ENCODE measurements around the gene TUG1. TPM values are rescaled to one million over a fixed set of nuclear protein-coding genes. Genes with fewer than 3 reads are reported as not detected.

Gene TUG1
- 52.6 TPM for total RNA-seq
- long read RNA-seq, full-length matches to known transcripts = 19 of 34 reads
- long read RNA-seq, partial matches to known transcripts = 4 of 34 reads
- long read RNA-seq, other reads (novel, unspliced or antisense) = 11 of 34 reads

DNA sequence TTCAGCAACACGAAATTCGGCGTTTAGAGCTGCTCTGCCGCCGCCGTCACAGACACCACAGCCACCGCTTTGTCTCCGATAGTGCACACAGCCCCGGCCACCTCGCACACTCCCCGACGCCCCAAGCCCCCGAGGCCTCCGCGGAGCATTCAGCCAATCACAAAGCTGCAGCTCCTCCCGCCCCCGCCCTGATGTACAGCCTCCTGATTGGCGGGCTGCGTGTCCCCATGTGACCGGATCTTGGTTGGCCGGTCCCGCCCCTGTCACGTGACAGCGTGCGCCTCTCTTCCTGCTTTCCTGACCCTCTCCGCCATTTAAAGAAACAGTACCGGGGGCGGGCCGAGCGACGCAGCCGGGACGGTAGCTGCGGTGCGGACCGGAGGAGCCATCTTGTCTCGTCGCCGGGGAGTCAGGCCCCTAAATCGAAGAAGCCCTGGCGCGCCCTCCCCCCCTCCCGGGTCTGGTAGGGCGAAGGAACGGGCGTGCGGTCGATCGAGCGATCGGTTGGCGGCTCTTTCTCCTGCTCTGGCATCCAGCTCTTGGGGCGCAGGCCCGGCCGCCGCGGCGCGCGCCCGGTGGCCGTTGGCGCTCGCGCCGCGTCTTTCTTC, at the start of gene TUG1:
TUG1 (plus strand) TSS at position 342 of the 608 bp plus-strand sequence.
- intact Hi-C loops (cut with DNase I) = loop anchor here (2.0 kb wide), 1 partner anchor 112 kb away; the partner anchor contains the start of gene SMTN
- DNase-seq (ENCODE audit: low spot score) = peak; percentile 99

GRCh38 chr22:30919973-30920372, 49.1 kb upstream of the TUG1 start:
- DNase-seq (ENCODE audit: low spot score) = peak; percentile 33
- intact Hi-C loops (cut with DNase I) = loop anchor here (1.0 to 5.0 kb wide), 2 partner anchors 157 to 288 kb away; no protein-coding TSS in a partner anchor

DNA sequence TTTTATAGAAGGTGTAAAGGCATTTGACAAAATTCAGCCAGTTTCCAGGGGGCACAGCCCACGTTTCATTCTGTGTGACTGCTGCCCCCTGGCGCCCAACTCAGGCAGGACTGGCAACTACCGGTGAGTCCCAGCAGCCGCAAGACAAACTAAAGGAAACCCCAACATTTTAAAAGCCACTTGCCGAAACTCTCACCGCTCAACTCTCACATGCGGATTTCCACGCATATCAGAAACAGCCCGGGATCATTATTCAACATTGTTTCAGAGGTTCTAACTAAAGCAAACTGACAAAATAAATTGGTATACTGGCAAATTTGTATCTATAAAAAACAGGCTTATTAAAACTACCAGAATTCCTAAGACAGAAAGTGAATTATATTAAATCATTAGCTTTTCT, 48.7 kb upstream of the TUG1 start:
- intact Hi-C loops (cut with DNase I) = loop anchor here (1.0 to 5.0 kb wide), 2 partner anchors 157 to 288 kb away; no protein-coding TSS in a partner anchor
- peak; percentile 84 for DNase-seq (ENCODE audit: low spot score)

DNA sequence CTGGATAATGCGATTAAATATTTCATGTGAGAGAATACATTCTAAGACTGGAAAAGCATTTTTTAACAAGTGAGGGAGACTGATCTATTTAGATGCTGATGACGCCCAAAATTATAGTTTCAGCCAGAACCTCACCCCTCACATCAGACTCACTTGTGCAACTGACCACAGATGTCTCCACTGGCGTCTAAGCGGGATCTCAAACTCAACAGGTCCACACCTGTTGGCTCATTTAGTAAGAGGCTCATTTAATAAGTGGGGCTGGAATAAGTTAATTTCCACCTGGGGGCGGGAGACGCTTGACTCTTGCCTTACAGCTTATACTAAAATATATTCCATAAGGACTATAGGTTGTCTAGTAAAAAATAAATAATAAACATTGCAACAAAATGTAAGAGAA, 48.0 kb upstream of the TUG1 start:
- intact Hi-C loops (cut with DNase I) = loop anchor here (5.0 kb wide), 1 partner anchor 289 kb away; no protein-coding TSS in a partner anchor
- DNase-seq (ENCODE audit: low spot score) = peak; percentile 14

DNA sequence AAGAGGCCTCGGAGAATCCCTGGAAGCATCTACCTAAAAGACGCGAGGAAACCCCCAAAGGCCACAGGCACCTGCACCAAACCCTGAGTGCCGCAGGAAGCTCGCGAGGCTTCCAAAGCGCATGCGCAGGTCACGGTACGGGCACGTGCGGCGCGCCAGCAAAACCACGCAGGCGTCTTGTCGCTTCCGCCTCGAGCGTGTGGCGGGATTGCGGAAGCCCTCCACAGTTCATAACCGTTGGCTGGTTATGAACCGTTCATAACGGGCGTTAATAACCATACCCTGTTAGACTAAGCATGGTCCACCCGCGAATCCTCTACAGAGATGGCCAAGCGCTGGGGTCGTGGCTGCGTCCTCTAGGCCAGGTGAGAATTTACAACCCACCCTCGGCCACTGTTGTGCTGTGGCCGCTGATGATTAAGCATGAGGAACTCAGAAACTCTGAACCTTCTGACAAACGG, 46.9 kb upstream of the TUG1 start:
- intact Hi-C loops (cut with DNase I) = loop anchor here (5.0 kb wide), 1 partner anchor 290 kb away; no protein-coding TSS in a partner anchor
- DNase-seq (ENCODE audit: low spot score) = peak; percentile 77

- DNase-seq (ENCODE audit: low spot score) = no peak
- intact Hi-C loops (cut with DNase I) = loop anchor here (5.0 kb wide), 1 partner anchor 291 kb away; no protein-coding TSS in a partner anchor
Observed at GRCh38 chr22:30923168-30923900, 45.7 kb upstream of the TUG1 start.

- peak; percentile 27 for DNase-seq (ENCODE audit: low spot score)
- intact Hi-C loops (cut with DNase I) = no loop called here
Observed at GRCh38 chr22:30925667-30926066, 43.4 kb upstream of the TUG1 start.

DNA sequence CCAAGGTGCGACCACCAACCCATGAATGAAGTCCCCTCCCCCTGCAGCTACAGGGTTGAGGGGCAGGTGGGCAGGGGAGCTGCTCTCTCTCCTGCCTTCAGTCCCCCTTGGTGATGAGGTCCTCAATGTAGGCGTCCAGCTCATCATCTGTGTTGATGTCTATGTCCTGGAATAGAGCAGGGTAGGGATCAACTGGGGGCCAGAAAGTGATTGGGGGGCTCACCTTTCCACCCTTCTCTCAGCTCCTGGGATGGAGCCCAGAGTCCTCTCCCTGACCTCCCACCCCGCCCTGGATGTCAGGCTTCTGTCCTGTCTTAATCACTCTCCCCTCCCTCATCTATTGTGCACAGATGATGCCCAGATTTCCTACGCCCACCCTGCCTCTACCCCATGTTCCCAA, 42.4 kb upstream of the TUG1 start:
- intact Hi-C loops (cut with DNase I) = no loop called here
- DNase-seq (ENCODE audit: low spot score) = peak; percentile 33

- intact Hi-C loops (cut with DNase I) = no loop called here
- DNase-seq (ENCODE audit: low spot score) = peak; percentile 53
Observed at GRCh38 chr22:30927806-30928205, 41.3 kb upstream of the TUG1 start.

GRCh38 chr22:30928401-30928800, 40.7 kb upstream of the TUG1 start:
- DNase-seq (ENCODE audit: low spot score) = peak; percentile 20
- intact Hi-C loops (cut with DNase I) = no loop called here

- DNase-seq (ENCODE audit: low spot score) = no peak
- intact Hi-C loops (cut with DNase I) = no loop called here
Observed at GRCh38 chr22:30930228-30930627, 38.8 kb upstream of the TUG1 start.

- DNase-seq (ENCODE audit: low spot score) = no peak
- intact Hi-C loops (cut with DNase I) = no loop called here
Observed at GRCh38 chr22:30931541-30932300, 37.3 kb upstream of the TUG1 start.

DNA sequence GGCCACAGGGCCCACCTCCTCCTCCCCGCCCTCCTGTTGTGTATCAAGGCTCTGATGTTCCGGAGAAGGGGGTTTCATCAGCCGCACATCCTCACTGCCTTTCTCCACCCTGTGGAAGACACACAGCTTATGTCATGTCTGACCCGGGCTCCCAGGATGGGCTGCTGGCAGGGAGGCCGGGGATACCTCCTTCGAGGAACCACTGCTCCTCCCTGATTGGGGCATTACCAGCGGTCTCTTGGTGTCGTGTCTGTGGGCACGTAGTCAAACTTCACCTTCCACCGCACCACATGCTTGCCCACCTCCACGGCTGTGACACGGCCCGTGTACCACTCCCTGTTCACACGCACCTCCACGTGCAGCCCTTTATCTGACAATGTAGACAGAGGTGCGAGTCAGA, 36.4 kb upstream of the TUG1 start:
- no peak for DNase-seq (ENCODE audit: low spot score)
- intact Hi-C loops (cut with DNase I) = no loop called here

DNA sequence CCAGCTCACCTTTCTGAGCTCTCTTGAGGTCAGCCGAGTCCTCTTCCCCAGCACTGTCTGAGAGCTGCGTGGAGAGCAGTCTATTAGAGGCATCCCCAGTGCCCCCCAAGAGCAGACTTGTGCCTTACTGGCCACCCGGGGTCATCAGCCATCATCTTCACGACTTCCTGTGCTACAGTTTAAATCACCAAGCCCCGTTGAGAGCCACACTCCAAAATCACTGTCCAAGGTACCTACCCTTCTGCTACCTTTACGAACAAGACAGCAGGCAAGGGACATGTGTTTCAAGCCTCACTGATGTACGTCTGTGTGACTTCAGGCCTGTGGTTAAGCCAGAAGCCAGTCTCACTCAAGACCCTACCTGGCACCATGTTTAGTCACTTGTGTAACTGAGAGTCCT, 35.6 kb upstream of the TUG1 start:
- intact Hi-C loops (cut with DNase I) = no loop called here
- DNase-seq (ENCODE audit: low spot score) = no peak

DNA sequence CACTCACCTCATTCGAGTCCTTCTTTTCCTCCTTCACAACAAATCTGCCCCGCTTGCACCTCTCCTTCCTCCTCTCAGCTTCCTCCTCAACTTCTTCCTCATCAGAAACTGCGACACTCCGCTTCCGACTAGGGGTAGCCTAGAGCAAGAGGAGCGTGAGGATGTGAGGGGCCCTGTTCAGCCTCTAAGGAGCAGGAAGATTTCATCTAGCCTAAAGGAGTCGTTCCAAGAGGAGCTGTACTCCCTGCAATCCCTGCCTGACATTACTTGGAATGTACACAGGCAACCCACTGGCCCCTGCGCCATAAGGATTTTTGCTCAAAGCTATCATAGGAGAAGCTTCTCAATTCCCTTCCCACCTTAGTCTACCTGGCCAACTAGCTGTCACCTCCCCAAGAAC, 35.0 kb upstream of the TUG1 start:
- DNase-seq (ENCODE audit: low spot score) = no peak
- intact Hi-C loops (cut with DNase I) = no loop called here

DNA sequence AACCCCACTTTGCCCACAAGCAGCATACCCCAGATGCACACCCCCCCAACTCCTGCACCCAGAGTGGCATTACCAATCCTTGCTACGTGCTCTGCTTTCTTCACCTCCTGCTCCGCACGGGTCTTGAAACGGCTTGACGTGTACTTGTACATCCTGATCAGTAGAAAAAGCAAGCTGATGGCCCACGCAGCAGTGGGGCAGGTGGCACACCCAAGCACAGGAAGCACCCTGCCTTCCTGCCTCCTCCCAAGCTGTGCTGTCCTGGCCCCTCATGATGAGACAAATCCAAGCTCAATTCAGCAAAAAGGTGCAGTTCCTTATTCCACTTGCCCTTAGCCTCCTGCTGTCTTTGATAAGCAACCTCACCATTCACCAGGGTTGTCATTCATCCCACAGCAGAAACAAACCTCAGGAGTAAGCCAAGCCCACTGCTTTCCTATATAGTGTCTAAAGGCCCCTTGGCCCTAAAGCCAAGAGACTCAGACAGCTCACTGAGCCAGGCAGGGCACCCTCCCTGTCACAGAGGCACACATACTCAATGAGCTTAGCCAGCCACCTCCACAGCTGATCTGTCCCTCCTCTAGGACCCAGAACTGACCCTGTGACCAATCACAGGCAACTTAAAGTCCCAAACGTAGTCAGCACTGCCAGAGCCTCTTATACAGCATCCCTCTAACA, 28.2 kb upstream of the TUG1 start:
- intact Hi-C loops (cut with DNase I) = loop anchor here (10.0 kb wide), 1 partner anchor 284 kb away; no protein-coding TSS in a partner anchor
- DNase-seq (ENCODE audit: low spot score) = no peak

- intact Hi-C loops (cut with DNase I) = loop anchor here (10.0 kb wide), 1 partner anchor 283 kb away; no protein-coding TSS in a partner anchor
Observed at GRCh38 chr22:30941363-30941740, 27.7 kb upstream of the TUG1 start.

DNA sequence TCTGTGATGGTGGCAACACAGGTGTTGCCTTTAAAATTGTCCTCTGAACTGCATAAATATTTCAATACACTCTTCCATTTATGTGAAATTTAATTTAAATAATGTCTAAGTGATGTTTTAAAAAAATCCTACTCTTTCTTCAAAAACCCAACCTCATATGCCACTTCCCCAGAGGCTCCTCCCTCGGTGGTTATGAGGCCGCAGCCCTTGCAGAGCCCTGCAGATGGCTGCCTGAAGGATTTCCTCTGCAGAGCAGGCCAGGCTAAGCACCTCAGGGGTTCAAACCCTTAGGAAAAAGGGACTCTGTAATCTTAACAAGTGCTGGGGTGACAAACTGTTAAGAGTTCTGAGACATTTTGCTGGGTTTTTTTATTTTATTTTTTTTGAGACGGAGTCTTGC, 25.7 kb upstream of the TUG1 start:
- no peak for DNase-seq (ENCODE audit: low spot score)
- intact Hi-C loops (cut with DNase I) = loop anchor here (10.0 kb wide), 1 partner anchor 281 kb away; no protein-coding TSS in a partner anchor

More at GRCh38 chr22:30941363-30941740, 27.7 kb upstream of the TUG1 start:
- DNase-seq (ENCODE audit: low spot score) = no peak

- intact Hi-C loops (cut with DNase I) = loop anchor here (5.0 to 10.0 kb wide), 2 partner anchors 162 to 280 kb away; partner anchors contain the start of gene SELENOM
- no peak for DNase-seq (ENCODE audit: low spot score)
Observed at GRCh38 chr22:30944986-30945385, 24.1 kb upstream of the TUG1 start.

Data from cardiac septum (tissue), 1 donor.